ENCODE data around the gene STAT1.

The STAT1 gene

GRCh38 chr2:190947141-190947540, 66.8 kb downstream of the STAT1 start:
- no peak for TF ChIP-seq ZNF565 (CRISPR knock-in tag; conservative IDR thresholded peaks at IDR 0.05; ENCODE audit: low read depth)
- TF ChIP-seq ZNF8 (CRISPR knock-in tag; IDR thresholded peaks at IDR 0.05), result no peak
- TF ChIP-seq SNAI2 (CRISPR knock-in tag; IDR thresholded peaks at IDR 0.05), result peak; percentile 76; the same call in 1 of the 2 replicates
- TF ChIP-seq ZNF70 (CRISPR knock-in tag; IDR thresholded peaks at IDR 0.05), result no peak
- no peak for TF ChIP-seq GLIS3 (CRISPR knock-in tag; IDR thresholded peaks at IDR 0.05)
- TF ChIP-seq ZC3H10 (CRISPR knock-in tag; IDR thresholded peaks at IDR 0.05), result no peak
- TF ChIP-seq, protein P1, sequence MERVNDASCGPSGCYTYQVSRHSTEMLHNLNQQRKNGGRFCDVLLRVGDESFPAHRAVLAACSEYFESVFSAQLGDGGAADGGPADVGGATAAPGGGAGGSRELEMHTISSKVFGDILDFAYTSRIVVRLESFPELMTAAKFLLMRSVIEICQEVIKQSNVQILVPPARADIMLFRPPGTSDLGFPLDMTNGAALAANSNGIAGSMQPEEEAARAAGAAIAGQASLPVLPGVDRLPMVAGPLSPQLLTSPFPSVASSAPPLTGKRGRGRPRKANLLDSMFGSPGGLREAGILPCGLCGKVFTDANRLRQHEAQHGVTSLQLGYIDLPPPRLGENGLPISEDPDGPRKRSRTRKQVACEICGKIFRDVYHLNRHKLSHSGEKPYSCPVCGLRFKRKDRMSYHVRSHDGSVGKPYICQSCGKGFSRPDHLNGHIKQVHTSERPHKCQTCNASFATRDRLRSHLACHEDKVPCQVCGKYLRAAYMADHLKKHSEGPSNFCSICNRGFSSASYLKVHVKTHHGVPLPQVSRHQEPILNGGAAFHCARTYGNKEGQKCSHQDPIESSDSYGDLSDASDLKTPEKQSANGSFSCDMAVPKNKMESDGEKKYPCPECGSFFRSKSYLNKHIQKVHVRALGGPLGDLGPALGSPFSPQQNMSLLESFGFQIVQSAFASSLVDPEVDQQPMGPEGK (CRISPR knock-in tag; IDR thresholded peaks at IDR 0.05; ENCODE audit: borderline replicate concordance), result no peak
- TF ChIP-seq ISL1 (CRISPR knock-in tag; IDR thresholded peaks at IDR 0.05), result peak; percentile 86
- no peak for TF ChIP-seq OSR1 (CRISPR knock-in tag; IDR thresholded peaks at IDR 0.05)
- TF ChIP-seq TCF4 (CRISPR knock-in tag; IDR thresholded peaks at IDR 0.05; ENCODE audit: borderline replicate concordance), result peak; percentile 73; the same call in 1 of the 2 replicates
- 0 out of 2 replicates have a peak, but pooled peaks have one; percentile 11 for TF ChIP-seq ZFP30 (CRISPR knock-in tag; IDR thresholded peaks at IDR 0.05)
- no peak for TF ChIP-seq CSDC2 (CRISPR knock-in tag; IDR thresholded peaks at IDR 0.05)
- no peak for TF ChIP-seq BACH2 (CRISPR knock-in tag; IDR thresholded peaks at IDR 0.05; ENCODE audit: borderline replicate concordance)
- no peak for TF ChIP-seq TOX (CRISPR knock-in tag; IDR thresholded peaks at IDR 0.05; ENCODE audit: borderline replicate concordance)
- TF ChIP-seq, protein P2, sequence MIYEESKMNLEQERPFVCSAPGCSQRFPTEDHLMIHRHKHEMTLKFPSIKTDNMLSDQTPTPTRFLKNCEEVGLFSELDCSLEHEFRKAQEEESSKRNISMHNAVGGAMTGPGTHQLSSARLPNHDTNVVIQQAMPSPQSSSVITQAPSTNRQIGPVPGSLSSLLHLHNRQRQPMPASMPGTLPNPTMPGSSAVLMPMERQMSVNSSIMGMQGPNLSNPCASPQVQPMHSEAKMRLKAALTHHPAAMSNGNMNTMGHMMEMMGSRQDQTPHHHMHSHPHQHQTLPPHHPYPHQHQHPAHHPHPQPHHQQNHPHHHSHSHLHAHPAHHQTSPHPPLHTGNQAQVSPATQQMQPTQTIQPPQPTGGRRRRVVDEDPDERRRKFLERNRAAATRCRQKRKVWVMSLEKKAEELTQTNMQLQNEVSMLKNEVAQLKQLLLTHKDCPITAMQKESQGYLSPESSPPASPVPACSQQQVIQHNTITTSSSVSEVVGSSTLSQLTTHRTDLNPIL (CRISPR knock-in tag; IDR thresholded peaks at IDR 0.05; ENCODE audit: low read depth), result peak; percentile 29; the same call in 1 of the 2 replicates
- TF ChIP-seq PPARA (CRISPR knock-in tag; IDR thresholded peaks at IDR 0.05; ENCODE audit: borderline replicate concordance), result no peak
- TF ChIP-seq, protein P3, sequence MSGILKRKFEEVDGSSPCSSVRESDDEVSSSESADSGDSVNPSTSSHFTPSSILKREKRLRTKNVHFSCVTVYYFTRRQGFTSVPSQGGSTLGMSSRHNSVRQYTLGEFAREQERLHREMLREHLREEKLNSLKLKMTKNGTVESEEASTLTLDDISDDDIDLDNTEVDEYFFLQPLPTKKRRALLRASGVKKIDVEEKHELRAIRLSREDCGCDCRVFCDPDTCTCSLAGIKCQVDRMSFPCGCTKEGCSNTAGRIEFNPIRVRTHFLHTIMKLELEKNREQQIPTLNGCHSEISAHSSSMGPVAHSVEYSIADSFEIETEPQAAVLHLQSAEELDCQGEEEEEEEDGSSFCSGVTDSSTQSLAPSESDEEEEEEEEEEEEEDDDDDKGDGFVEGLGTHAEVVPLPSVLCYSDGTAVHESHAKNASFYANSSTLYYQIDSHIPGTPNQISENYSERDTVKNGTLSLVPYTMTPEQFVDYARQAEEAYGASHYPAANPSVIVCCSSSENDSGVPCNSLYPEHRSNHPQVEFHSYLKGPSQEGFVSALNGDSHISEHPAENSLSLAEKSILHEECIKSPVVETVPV (CRISPR knock-in tag; IDR thresholded peaks at IDR 0.05), result no peak
- no peak for TF ChIP-seq RARB (CRISPR knock-in tag; IDR thresholded peaks at IDR 0.05)
- peak; percentile 40 for ATAC-seq

- TF ChIP-seq GLIS3 (CRISPR knock-in tag; IDR thresholded peaks at IDR 0.05), result no peak
- TF ChIP-seq TCF4 (CRISPR knock-in tag; IDR thresholded peaks at IDR 0.05; ENCODE audit: borderline replicate concordance), result no peak
- TF ChIP-seq, protein P2 (CRISPR knock-in tag; IDR thresholded peaks at IDR 0.05; ENCODE audit: low read depth), result no peak
- no peak for TF ChIP-seq ZNF8 (CRISPR knock-in tag; IDR thresholded peaks at IDR 0.05)
- TF ChIP-seq, protein P3 (CRISPR knock-in tag; IDR thresholded peaks at IDR 0.05), result no peak
- TF ChIP-seq, protein P1 (CRISPR knock-in tag; IDR thresholded peaks at IDR 0.05; ENCODE audit: borderline replicate concordance), result no peak
- TF ChIP-seq SNAI2 (CRISPR knock-in tag; IDR thresholded peaks at IDR 0.05), result no peak
- TF ChIP-seq ISL1 (CRISPR knock-in tag; IDR thresholded peaks at IDR 0.05), result no peak
- no peak for TF ChIP-seq ZFP30 (CRISPR knock-in tag; IDR thresholded peaks at IDR 0.05)
- TF ChIP-seq CSDC2 (CRISPR knock-in tag; IDR thresholded peaks at IDR 0.05), result no peak
- TF ChIP-seq, protein P4, sequence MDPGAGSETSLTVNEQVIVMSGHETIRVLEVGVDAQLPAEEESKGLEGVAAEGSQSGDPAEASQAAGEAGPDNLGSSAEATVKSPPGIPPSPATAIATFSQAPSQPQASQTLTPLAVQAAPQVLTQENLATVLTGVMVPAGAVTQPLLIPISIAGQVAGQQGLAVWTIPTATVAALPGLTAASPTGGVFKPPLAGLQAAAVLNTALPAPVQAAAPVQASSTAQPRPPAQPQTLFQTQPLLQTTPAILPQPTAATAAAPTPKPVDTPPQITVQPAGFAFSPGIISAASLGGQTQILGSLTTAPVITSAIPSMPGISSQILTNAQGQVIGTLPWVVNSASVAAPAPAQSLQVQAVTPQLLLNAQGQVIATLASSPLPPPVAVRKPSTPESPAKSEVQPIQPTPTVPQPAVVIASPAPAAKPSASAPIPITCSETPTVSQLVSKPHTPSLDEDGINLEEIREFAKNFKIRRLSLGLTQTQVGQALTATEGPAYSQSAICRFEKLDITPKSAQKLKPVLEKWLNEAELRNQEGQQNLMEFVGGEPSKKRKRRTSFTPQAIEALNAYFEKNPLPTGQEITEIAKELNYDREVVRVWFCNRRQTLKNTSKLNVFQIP (CRISPR knock-in tag; IDR thresholded peaks at IDR 0.05; ENCODE audit: borderline replicate concordance, low read depth), result no peak
- no peak for TF ChIP-seq BACH2 (CRISPR knock-in tag; IDR thresholded peaks at IDR 0.05; ENCODE audit: borderline replicate concordance)
- TF ChIP-seq OSR1 (CRISPR knock-in tag; IDR thresholded peaks at IDR 0.05), result no peak
- no peak for ATAC-seq
Observed at GRCh38 chr2:190943706-190944105, 70.3 kb downstream of the STAT1 start.
